ENCODE results near the gene FANK1.
"Not testable (repeated sequence)": the region's sequence is repeated elsewhere in the genome, so short reads cannot be mapped to it uniquely, and the experiment has no call there.

The FANK1 gene

GRCh38 chr10:125896088-125896934 lies at the start of gene FANK1:
FANK1 (plus strand) TSS chr10:125896564; CDS start chr10:125896643, 79 bp downstream.
- DNase-seq: peak; percentile 80

DNA sequence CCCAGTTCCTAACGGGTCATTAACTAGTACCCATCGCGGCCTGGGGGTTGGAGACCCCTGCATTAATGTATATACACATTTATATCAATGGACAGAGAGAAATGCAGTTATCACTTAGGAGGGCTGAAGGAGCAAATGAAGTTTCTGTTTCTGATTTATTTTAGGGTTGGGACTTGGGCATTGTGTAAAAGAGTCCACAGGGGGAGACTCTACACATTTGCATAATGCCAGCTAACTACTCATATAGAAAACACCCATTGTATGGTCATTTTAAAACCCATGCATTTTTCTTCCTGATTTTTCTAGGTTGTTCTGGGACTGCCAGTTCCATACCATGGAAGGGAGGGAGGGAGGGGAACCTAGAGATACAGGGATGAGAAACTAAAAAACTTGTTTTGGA lies 49.5 kb upstream of the FANK1 start:
- DNase-seq: no peak

GRCh38 chr10:125848371-125848770 lies 48.0 kb upstream of the FANK1 start:
- no peak for DNase-seq

DNA sequence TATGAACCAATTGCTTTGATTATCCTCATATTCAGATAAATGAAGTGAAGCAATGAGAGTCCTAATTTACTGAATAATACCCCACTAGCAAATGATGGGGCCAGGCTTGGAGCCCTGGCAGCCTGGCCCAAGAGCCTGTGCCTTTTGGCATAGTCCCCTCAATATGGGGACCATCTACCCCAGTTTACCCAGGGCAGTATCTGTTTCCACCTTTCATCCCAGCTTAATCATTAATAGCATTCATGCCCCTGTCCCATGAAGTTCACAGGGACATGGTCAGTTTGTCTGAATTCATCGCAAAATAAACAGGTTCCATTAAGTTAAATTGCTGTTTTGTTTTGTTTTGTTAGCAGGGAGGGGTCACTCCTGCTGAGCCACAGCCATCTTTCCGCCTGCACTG lies 47.5 kb upstream of the FANK1 start:
- no peak for DNase-seq

- DNase-seq: no peak
Observed at GRCh38 chr10:125849448-125849847, 46.9 kb upstream of the FANK1 start.

GRCh38 chr10:125850766-125851731 lies 45.3 kb upstream of the FANK1 start:
- no peak for DNase-seq

- DNase-seq: no peak
Observed at GRCh38 chr10:125852487-125852886, 43.9 kb upstream of the FANK1 start.

- DNase-seq: no peak
Observed at GRCh38 chr10:125857185-125857760, 39.1 kb upstream of the FANK1 start.

- DNase-seq: no peak
Observed at GRCh38 chr10:125859128-125859817, 37.1 kb upstream of the FANK1 start.

GRCh38 chr10:125865120-125865519 lies 31.2 kb upstream of the FANK1 start:
- DNase-seq: no peak

DNA sequence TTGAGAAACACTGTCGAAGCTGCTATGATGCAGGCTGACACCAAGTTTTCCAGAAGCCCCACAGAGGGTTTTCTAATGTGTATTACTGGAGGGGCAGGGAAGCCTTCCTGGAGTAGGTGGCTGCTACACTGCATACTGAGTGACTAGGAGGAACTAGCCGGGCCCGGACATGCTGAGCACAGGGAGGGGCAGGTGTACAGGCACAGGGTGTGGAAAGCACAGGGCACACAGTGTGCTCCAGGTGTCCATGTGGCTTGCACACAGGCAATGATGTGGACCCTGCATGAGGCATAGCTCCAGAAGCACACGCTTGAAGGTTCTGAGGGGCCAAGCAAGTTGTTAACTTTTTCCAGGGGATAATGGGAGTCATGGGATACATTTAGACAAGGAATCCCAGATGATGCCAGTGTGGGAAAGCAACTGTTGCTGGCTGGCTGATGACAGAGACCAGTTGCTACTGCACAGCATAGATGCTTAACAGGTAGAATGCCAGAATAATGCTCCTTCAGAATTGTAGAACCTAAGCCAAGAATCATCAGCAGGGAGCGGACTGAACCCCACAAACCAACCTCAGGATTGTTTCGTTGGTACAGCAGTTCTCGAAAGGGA lies 29.8 kb upstream of the FANK1 start:
- no peak for DNase-seq

- peak; percentile 12 for DNase-seq
Observed at GRCh38 chr10:125868372-125868975, 27.9 kb upstream of the FANK1 start.

DNA sequence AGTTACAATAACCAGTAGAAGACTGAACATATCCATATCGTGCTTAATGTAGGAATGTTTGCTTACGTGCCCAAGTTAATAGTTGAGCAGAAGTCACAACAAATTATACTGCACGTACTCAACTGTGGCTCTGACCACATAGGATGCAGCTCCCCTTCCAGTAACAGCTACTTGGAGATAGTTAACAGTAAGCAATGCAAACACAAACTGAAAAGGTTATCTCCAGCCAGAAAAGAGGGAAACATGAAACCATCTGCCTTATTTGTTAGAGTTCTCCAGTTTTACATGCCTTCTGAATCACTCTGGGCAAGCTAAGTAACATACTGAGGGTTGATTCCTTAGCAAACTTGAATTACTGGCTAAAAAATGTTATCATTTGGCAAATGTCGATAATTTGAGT lies 25.0 kb upstream of the FANK1 start:
- DNase-seq: no peak

DNA sequence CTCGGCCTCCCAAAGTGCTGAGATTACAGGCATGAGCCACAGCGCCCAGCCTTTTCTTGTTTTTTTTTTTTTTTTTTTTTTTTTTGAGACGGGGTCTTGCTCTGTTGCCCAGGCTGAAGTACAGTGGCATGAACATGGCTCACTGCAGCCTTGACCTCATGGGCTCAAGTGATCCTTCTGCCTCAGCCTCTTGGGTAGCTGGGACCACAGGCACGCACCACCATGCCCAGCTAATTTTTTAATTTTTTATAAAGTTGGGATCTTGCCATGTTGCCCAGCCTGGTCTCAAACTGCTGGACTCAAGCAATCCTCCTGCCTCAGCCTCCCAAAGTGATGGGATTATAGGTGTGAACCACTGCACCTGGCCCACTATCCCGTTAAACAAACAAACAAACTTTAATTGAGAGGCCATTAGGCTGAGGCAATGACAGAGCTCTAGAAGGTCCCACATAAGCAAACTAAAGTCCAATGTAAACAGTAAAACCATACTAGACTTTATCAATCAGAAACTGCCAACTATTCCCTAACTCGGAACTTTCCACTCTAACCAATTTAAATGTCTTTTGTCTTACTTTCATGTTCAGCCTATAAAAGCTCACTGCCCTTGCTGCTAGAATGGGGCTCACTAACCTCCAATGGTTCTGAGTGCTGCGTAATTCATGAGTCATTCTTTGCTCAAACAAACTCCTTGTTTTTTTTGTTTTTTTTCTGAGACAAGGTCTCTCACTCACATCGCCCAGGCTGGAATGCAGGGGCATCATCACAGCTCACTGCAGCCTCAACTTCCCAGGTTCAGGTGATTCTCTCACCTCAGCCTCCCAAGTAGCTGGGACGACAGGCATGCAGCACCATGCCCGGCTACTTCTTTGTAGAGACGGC lies 17.2 kb upstream of the FANK1 start:
- DNase-seq: no peak

- DNase-seq: no peak
Observed at GRCh38 chr10:125880719-125881118, 15.6 kb upstream of the FANK1 start.

DNA sequence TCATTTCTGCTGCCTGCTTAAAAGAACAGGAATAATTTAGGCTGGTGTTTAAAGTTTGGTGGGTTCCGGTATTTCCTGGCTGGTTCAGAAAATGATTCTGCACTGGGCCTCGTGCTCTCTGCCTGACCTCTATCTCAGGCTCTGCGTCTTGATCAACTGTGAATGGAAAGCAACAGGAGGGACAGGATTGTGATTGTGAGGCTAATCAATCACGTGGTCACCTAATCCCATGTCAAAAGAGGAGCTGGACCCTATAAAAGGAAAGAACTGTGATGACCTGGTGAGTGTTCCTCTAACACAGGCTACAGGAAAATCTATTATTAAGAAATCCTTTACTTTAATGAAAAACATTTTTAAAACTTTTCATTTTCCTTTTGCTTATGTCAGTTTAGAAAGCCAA lies 15.2 kb upstream of the FANK1 start, which contains the start of gene DHX32:
DHX32 (minus strand) TSS at position 101 of the 400 bp plus-strand sequence. CDS start 468 bp downstream, outside the sequence.
- no peak for DNase-seq

DNA sequence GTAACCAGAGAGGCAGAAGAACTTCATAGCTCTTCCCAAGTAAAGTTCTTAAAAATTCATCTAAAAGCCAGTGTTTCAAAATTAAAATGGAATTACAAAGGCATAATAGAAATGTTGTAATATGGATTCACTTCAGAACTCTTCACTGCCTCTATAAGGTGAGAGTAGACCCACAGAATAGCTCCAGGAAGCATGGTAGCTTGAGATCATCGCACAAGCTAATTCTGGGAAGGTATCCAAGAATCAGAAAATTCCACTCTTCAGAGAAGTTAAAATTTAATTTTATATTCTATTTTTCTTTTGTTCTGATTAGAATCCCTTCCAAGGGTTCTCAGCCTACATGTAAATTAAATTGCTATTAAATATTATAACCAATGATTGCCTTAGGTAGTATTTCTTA lies 13.8 kb upstream of the FANK1 start:
- DNase-seq: no peak

GRCh38 chr10:125883211-125883610 lies 13.2 kb upstream of the FANK1 start:
- DNase-seq: no peak

GRCh38 chr10:125886914-125887512 lies 9.4 kb upstream of the FANK1 start:
- no peak for DNase-seq

DNA sequence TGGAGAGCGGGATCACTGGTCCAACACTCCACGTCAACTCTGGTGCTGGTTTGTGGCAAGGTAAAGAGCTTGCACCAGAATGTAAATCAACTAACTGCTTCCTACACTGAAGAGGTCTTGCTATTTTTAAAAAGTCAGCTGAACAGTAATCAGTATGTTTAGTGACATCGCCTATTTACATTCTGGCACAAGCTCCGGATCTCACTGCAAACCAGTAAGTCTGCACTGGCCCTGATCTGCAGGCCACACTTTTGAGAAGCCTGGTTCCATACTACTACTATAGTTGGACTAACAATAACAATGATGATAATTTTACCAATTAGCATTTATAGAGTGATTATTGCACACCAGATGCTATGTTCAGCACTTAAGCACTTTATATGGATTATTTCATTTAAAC lies 6.9 kb upstream of the FANK1 start:
- not testable (repeated sequence) for DNase-seq

Data from CD4-positive, alpha-beta T cell treated with Interleukin-17A for 4 hours (primary cell).